GM11168 (cell line): ENCODE data around the gene OR2F2.

Source experiments
- in situ Hi-C: fragments of 300-500 bp; cut with MboI; formaldehyde crosslinking; loops from one replicate; pipeline ENCODE4 v1.12.0; 2022; ENCODE audit warnings: low sequenced_read_pairs; ENCODE audit not compliant: unreplicated experiment

OR2F2 gene

DNA sequence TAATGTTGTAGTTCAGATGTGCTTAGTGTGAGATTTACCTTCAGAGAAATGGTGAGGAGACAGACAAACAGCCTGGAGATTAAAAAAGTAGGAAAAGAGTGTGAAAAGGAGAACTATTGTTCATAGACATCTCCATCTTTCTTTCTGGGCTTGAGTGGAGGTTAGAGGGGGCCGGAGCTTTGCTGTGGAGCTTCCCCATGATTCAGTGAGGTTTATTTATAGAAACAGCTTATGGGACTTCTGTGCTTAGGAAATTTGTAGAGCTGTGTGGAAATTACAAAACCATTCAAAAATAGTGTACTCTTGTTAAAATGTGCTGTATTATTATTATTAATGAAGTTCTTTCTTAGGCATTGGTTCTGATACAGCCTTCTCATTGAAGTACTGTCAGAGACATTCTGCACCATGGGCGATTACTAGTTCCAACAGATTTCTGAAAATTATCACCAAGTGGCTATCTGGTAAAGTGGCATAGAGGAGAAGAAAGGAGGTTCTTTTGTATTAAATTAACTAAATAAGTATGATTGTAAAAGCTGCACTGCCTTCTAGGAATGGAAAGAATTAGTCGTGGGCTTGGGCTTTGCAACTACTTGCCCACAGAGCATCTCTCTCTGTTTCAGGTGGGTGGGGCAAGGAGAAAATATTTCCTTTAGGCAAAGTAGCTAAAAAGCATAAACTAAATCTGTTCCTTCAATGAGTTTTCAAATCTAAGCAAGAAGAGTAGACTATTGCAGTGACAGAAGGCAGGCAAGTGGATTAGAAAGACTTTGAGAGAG is 24.4 kb upstream of the OR2F2 start:
- in situ Hi-C loops: no loop called here

DNA sequence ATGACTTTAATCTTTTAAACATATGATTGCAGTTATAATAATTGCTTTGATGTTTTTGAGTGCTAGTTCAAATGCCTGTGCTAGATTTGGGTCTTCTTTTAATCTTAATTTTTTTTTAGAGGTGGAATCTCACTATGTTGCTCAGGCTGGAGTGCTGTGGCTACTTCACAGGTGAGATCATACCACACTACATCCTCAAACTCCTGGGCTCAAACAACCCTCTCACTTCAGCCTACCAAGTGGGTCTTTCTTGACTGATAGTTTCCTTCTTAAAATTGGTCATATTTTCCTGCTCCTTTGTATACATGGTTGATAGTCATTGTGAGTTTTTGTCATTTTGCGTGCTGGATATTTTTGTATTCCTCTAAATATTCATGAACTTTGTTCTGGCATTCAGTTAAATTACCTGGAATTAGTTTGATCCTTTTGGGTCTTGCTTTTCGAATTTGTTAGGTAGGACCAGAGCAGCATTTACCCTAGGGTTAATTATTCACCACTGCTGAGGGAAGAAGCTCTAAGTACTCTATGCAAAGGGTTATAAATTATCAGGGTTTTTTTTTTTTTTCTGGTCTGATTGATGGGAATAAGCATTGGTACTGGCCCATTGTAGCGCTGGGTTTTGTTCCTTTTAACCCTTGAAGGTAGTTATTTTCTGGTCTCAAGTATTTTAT is 21.0 kb upstream of the OR2F2 start:
- in situ Hi-C loops: no loop called here

- in situ Hi-C loops: no loop called here
These were observed 19.9 kb upstream of the OR2F2 start for GRCh38 chr7:143914938-143915652.

- in situ Hi-C loops: no loop called here
These were observed 10.2 kb upstream of the OR2F2 start for GRCh38 chr7:143924851-143925250.

DNA sequence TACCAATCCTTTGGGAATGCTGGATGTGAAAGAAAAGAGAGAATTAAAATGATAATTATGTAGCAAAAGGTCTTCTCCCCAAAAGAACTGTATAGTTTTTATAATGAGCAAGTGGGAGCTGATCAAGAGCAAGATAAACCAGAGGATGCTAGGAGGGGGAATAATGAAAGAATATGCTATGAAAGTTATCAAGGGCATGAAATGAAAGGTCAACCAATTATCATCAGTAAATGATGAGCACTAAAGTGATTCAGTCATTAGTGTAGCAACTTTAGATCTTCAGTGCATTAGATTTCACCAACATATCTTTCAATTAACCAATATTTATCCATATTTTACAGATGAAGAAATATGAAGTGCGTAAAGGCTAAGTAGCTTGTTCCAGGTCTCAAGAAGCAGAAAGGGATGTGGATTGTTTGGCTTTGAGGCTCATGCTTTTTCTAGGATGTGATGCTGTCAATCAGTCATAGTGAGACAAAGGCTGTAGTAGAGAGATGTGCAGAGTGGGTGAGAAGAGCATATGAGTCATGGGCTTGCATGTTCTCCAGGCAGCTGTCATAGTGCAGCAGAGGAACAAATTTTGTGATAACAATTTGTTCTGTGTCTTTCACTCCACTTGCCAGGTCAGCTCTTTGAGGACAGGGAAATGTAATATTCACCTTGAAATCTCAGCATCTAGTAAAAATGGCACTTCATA is 5.7 kb upstream of the OR2F2 start:
- in situ Hi-C loops: no loop called here

GRCh38 chr7:143931739-143932138 is 3.3 kb upstream of the OR2F2 start:
- in situ Hi-C loops: no loop called here

DNA sequence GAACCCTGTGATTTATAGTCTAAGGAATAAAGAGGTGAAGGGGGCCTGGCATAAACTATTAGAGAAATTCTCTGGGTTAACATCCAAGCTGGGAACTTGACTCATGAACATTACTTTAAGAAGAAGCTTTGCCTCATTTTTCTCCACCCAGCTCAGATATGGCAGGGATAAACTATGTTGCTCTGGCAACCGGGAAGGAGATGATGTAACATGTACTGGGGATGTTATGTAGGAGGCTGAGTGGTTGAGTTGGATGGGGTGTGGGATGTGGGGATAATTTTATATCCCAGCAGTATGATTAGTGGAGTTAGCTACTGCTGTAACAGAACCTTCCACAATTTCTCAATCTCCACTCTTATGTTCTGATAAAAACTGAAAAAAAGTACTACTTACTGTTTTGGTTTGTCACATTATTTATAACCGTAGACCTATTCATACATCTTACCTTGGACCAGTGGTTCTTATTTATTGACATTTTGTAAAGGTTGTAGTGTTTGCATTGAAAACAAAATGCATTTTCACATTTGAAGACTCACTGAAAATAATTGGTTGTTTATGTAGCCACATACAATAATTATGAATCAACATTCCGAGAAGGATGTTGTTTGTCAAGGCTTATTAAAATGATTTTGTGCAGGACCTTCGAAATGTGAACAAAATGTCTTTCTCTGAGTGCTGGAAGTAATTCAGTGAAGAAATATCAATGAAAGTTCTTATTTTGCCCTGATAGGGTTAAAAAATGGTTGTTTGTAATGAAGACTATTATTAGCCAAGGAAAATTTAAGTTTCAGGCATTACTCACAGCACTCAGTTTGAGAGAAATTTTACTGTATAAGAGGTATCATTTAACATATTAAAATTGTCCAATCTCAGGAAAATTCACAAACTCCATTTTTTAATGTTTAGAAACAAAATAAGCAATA is 1.3 kb downstream of the OR2F2 start:
- in situ Hi-C loops: no loop called here

- in situ Hi-C loops: no loop called here
These were observed 3.6 kb downstream of the OR2F2 start for GRCh38 chr7:143938379-143939243.

DNA sequence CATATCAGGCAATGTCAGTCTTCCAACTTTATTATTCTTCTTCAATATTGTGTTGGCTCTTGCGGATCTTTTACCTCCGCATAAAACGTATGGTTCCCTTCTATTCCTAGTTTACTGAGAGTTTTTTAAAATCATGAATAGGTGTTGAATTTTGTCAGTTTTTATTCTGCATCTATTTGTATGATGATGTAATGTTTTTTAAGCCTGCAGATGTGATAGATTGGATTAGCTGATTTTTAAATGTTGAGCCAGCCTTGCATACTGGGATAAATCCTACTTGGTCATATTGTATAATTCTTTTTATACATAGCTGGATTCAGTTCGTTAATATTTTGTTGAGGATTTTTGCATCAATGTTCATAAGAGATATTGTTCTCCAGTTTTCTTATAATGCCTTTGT is 10.4 kb downstream of the OR2F2 start:
- in situ Hi-C loops: no loop called here

DNA sequence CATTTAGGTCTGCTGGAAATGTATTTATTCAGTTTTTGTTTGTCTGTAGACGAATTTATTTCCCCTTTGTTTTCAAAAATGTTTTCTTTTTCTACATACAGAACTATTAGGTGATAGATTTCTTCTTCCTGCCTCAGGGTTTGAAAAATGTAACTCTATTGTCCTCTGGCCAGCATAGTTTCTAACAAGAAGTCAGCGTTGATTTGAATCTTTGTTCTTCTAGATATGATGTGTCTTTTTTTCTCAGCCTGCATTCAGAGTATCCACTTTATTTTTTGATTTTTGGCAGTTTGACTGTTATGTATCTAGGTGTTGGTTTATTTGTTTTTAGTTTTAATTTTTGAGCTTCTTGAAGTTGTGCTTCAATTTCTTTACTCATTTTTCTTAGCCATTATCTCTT is 12.1 kb downstream of the OR2F2 start:
- in situ Hi-C loops: no loop called here

GRCh38 chr7:143948733-143949132 is 13.7 kb downstream of the OR2F2 start:
- in situ Hi-C loops: no loop called here

DNA sequence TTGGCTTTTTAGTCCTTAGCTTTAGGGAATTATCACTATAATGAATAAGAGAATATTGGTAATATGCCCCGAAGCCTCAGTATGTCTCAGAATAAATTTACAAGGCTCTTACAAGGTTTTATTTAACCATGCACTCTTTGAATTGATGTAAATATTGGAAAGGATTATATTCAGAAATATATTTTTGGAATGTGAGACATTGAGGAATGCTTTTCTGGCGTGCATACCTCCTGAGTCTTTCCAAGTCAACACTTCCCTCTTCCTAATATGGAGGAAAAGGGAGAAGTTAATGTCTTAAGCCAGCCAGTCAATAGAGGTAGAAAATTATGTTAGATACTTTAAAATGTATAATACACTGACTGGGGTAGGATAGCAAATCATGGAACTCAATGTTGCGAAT is 18.4 kb downstream of the OR2F2 start:
- in situ Hi-C loops: no loop called here

- in situ Hi-C loops: no loop called here
These were observed 19.1 kb downstream of the OR2F2 start for GRCh38 chr7:143954135-143954534.

- in situ Hi-C loops: no loop called here
These were observed 19.5 kb downstream of the OR2F2 start, which contains the start of gene OR2F1 for GRCh38 chr7:143954544-143954943. Gene OR2F1, plus strand, starts transcription at chr7:143954844. Its CDS starts 5,127 bp downstream, at chr7:143959971.

DNA sequence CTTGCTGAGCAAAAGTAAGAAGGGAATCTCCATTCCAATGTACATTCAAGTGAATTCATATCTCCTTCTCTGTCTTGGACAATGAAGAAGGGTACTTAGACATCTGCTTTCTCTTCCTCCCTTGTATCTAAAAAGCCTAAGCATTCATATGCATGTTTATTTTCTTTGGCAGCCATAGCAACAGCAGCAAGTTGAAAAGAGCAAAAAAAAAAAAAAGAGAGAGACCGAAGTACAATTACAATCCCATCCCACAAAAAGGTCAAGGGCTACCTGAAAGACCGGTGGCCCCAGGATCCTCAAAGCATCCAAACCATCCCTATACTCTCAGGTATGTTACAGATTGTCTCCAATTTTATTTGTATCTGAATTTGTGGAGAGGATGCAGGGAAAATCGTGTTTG is 23.7 kb downstream of the OR2F2 start:
- in situ Hi-C loops: no loop called here

DNA sequence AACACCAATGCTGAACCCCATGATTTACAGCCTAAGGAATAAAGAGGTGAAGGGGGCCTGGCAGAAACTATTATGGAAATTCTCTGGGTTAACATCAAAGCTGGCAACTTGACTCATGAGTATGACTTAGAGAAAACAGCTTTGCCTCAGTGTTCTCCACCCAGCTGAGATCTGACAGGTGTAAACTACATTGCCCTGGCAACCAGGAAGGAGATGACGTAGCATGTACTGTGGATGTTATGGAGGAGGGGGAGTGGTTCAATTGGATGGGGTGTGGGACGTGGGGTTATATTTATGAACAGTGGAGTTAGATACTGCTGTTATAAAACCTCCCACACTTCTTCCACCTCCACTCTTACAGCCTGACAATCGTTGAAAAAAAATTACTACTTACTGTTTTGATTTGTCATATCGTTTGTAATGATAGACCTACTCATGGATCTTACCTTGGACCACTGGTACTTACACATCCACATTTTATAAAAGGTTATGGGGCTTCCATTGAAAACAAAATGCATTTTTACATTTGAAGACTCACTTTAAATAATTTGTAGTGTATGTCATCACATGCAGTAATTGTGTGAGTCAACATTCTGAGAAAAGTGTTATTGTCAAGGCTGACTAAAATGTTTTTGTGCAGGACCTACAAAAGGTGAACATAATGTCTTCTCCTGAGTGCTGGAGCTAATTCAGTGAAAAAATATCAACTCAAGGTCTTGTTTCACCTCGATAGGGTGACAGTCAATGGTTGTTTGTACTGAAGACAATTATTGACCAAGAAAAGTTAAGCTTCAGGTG is 26.0 kb downstream of the OR2F2 start:
- in situ Hi-C loops: no loop called here

GRCh38 chr7:143965280-143965679 is 30.2 kb downstream of the OR2F2 start:
- in situ Hi-C loops: no loop called here

DNA sequence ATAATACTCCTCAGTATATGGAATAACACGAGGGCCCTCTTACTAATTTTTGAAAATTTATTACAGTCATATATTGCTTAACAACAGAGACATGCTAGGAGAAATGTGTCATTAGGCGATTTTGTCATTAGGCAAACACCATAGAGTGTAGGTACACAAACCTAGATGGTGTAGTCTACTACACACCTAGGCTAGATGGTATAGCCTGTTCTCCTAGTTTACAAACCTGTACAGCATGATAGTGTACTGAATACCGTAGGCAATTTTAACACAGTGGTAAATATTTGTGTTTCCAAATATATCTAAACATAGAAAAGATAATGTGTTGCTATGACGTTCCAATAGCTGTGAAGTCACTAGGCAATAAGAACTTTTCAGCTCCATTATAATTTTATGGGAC is 32.4 kb downstream of the OR2F2 start:
- in situ Hi-C loops: no loop called here
